Smooth muscle cell (in vitro differentiated cells): ENCODE results near the gene PKN1. TPM values are rescaled to one million over a fixed set of nuclear protein-coding genes. Genes with fewer than 3 reads are reported as not detected.

Experiments
- DNase-seq: peaks from one replicate; lab custom pipeline; 2025; ENCODE audit not compliant: unreplicated experiment; lab: John Stamatoyannopoulos, UW
- H2AFZ ChIP-seq: fragments of 200-600 bp; sonication (generic); 2 replicates; pipeline ENCODE4 v1.6.0; 2016; ENCODE audit warnings: antibody characterized with exemption, low read depth, mild to moderate bottlenecking
- H3F3A ChIP-seq: fragments of 200-600 bp; sonication (generic); 2 replicates; pipeline ENCODE4 v1.6.0; 2017; ENCODE audit warnings: antibody characterized with exemption, low read depth
- H3K27ac ChIP-seq: fragments of 200-600 bp; sonication (generic); 2 replicates; pipeline ENCODE4 v1.5.1; 2016; ENCODE audit warnings: low read depth, mild to moderate bottlenecking
- H3K27me3 ChIP-seq: fragments of 200-600 bp; sonication (generic); 2 replicates; pipeline ENCODE4 v1.6.1; 2016; ENCODE audit warnings: low read depth, mild to moderate bottlenecking
- H3K36me3 ChIP-seq: fragments of 200-600 bp; sonication (generic); 2 replicates; pipeline ENCODE4 v1.5.1; 2016; ENCODE audit warnings: low read depth
- H3K4me1 ChIP-seq: fragments of 200-600 bp; sonication (generic); 2 replicates; pipeline ENCODE4 v1.5.1; 2016; ENCODE audit warnings: low read depth
- H3K4me2 ChIP-seq: fragments of 200-600 bp; sonication (generic); 2 replicates; pipeline ENCODE4 v1.6.0; 2016; ENCODE audit warnings: mild to moderate bottlenecking
- H3K4me3 ChIP-seq: fragments of 200-600 bp; sonication (generic); 2 replicates; pipeline ENCODE4 v1.5.1; 2016; ENCODE audit warnings: mild to moderate bottlenecking
- H3K79me2 ChIP-seq: fragments of 200-600 bp; sonication (generic); 2 replicates; pipeline ENCODE4 v1.6.0; 2016; ENCODE audit warnings: low read depth, mild to moderate bottlenecking
- H3K9ac ChIP-seq: fragments of 200-600 bp; sonication (generic); 2 replicates; pipeline ENCODE4 v1.6.0; 2016; ENCODE audit warnings: low read depth
- H3K9me3 ChIP-seq: fragments of 200-600 bp; sonication (generic); replicated peaks from 2 replicates; pipeline ENCODE4 v1.5.1; 2016; ENCODE audit warnings: low read depth
- H4K20me1 ChIP-seq: fragments of 200-600 bp; sonication (generic); 2 replicates; pipeline ENCODE4 v1.6.0; 2016; ENCODE audit warnings: low read depth
- CTCF ChIP-seq: fragments of 200-600 bp; sonication (generic); IDR thresholded peaks from 2 replicates; pipeline ENCODE4 v1.5.1; 2017; ENCODE audit warnings: borderline replicate concordance, mild to moderate bottlenecking, antibody characterized with exemption; ENCODE audit not compliant: insufficient read depth, poor library complexity, severe bottlenecking
- WGBS: methylation state at CpG from one replicate; pipeline ENCODE4 v1.1.7; 2016; ENCODE audit warnings: low lambda C conversion rate; 5-methylcytosine and 5-hydroxymethylcytosine counted together
- polyA plus RNA-seq: library from polyadenylated mRNA; unstranded; fragments of >200 nt; fragmentation: Nextera tagmentation; extraction: Ambion mirVana; gene quantifications from 2 replicates; pipeline ENCODE4 v1.2.1, GENCODE V29; 2016
- total RNA-seq: library from RNA; depleted of rRNA; stranded (reverse); fragments of >200 nt; gene quantifications from 2 replicates; pipeline ENCODE4 v1.2.3, GENCODE V29; 2014

Gene PKN1
- total and polyA plus RNA-seq, 2 experiments from 2014 or later = 28.0 to 64.8 TPM

- no peak for TF ChIP-seq CTCF
- peaks cover 38% of the 10 kb centered on the region for H3K79me2 ChIP-seq
- peaks cover 60% of the 10 kb centered on the region for H4K20me1 ChIP-seq
These were observed 22.7 kb upstream of the PKN1 start for GRCh38 chr19:14410091-14411051.

GRCh38 chr19:14411161-14411937 is 21.8 kb upstream of the PKN1 start:
- Histone ChIP-seq H3K4me1 (no peaks in the 10 kb centered on the region), H3K27me3 (no peaks in the 10 kb centered on the region), H3K79me2 (peaks cover 48% of the 10 kb centered on the region), H3K36me3 (no peaks in the 10 kb centered on the region), H2AFZ (no peak overlapping the region), H4K20me1 (peaks cover 70% of the 10 kb centered on the region), H3F3A (no peaks in the 10 kb centered on the region), H3K27ac (no peak overlapping the region), H3K4me2 (no peak overlapping the region), H3K9ac (no peak overlapping the region), H3K9me3 (no peaks in the 10 kb centered on the region), H3K4me3 (no peak overlapping the region)
- TF ChIP-seq CTCF = no peak
- no peak for DNase-seq
- whole genome bisulfite sequencing = 98% methylated on average over 19 of the region's 19 CpGs

More at GRCh38 chr19:14410091-14411051, 22.7 kb upstream of the PKN1 start:
- Histone ChIP-seq H3K9me3 (no peaks in the 10 kb centered on the region), H2AFZ (no peak overlapping the region), H3K4me1 (no peaks in the 10 kb centered on the region), H3F3A (no peaks in the 10 kb centered on the region), H3K27me3 (no peaks in the 10 kb centered on the region), H3K4me3 (no peak overlapping the region), H3K36me3 (no peaks in the 10 kb centered on the region), H3K4me2 (no peak overlapping the region), H3K27ac (no peak overlapping the region), H3K9ac (no peak overlapping the region)
- 97% methylated on average over 44 of the region's 44 CpGs for WGBS
- no peak for DNase-seq

GRCh38 chr19:14411938-14412245 is 21.2 kb upstream of the PKN1 start:
- no peak overlapping the region for H3K4me3 ChIP-seq
- H3K79me2 ChIP-seq = peaks cover 53% of the 10 kb centered on the region
- no peaks in the 10 kb centered on the region for H3K36me3 ChIP-seq
- H3K9me3 ChIP-seq = no peaks in the 10 kb centered on the region
- H3K27me3 ChIP-seq = no peaks in the 10 kb centered on the region
- WGBS = over 99% methylated on average over 8 of the region's 8 CpGs
- H3K27ac ChIP-seq = no peak overlapping the region
- H3K4me1 ChIP-seq = no peaks in the 10 kb centered on the region
- peaks cover 75% of the 10 kb centered on the region for H4K20me1 ChIP-seq
- no peak overlapping the region for H2AFZ ChIP-seq
- no peak for DNase-seq
- no peaks in the 10 kb centered on the region for H3F3A ChIP-seq
- TF ChIP-seq CTCF = no peak
- H3K9ac ChIP-seq = no peak overlapping the region
- no peak overlapping the region for H3K4me2 ChIP-seq
